ENCODE data around the gene DDX23.

The DDX23 gene

GRCh38 chr12:48831257-48831656 lies 20.7 kb downstream of the DDX23 start:
- no peaks in the 10 kb centered on the region for H3K9me3 ChIP-seq (ENCODE audit: low read depth, low read length)
- no peak overlapping the region for H3K27ac ChIP-seq
- H3K9ac ChIP-seq (ENCODE audit: insufficient read length), result no peak overlapping the region
- no peak overlapping the region for H3K4me3 ChIP-seq
- DNase-seq (ENCODE audit: low read depth, low spot score), result no peak
- no peak for TF ChIP-seq EZH2 (IDR thresholded peaks at IDR 0.05)
- TF ChIP-seq POLR2AphosphoS5 (IDR thresholded peaks at IDR 0.05; ENCODE audit: borderline replicate concordance, low read depth, low read length), result no peak
- no peak for TF ChIP-seq FOXP2 (optimal IDR thresholded peaks at IDR 0.05; ENCODE audit: control extremely low read depth, extremely low read length, insufficient read depth)
- peaks cover 76% of the 10 kb centered on the region for H3K36me3 ChIP-seq (ENCODE audit: insufficient read depth, low read length)

- no peaks in the 10 kb centered on the region for H3K9me3 ChIP-seq (ENCODE audit: low read depth, low read length)
- H3K27ac ChIP-seq, result no peak overlapping the region
- H3K36me3 ChIP-seq (ENCODE audit: insufficient read depth, low read length), result peaks cover 66% of the 10 kb centered on the region
- no peak overlapping the region for H3K9ac ChIP-seq (ENCODE audit: insufficient read length)
- no peak for DNase-seq (ENCODE audit: low read depth, low spot score)
- H3K4me3 ChIP-seq, result no peak overlapping the region
- no peak for TF ChIP-seq FOXP2 (optimal IDR thresholded peaks at IDR 0.05; ENCODE audit: control extremely low read depth, extremely low read length, insufficient read depth)
Measured at GRCh38 chr12:48828841-48829575, 23.0 kb downstream of the DDX23 start.

GRCh38 chr12:48828293-48828692 lies 23.7 kb downstream of the DDX23 start:
- H3K36me3 ChIP-seq (ENCODE audit: insufficient read depth, low read length), result peaks cover 59% of the 10 kb centered on the region
- no peak overlapping the region for H3K4me3 ChIP-seq
- H3K9me3 ChIP-seq (ENCODE audit: low read depth, low read length), result no peaks in the 10 kb centered on the region
- H3K9ac ChIP-seq (ENCODE audit: insufficient read length), result no peak overlapping the region
- no peak overlapping the region for H3K27ac ChIP-seq
- DNase-seq (ENCODE audit: low read depth, low spot score), result no peak
- no peak for TF ChIP-seq POLR2AphosphoS5 (IDR thresholded peaks at IDR 0.05; ENCODE audit: borderline replicate concordance, low read depth, low read length)
- no peak for TF ChIP-seq FOXP2 (optimal IDR thresholded peaks at IDR 0.05; ENCODE audit: control extremely low read depth, extremely low read length, insufficient read depth)
- no peak for TF ChIP-seq EZH2 (IDR thresholded peaks at IDR 0.05)

- TF ChIP-seq FOXP2 (optimal IDR thresholded peaks at IDR 0.05; ENCODE audit: control extremely low read depth, extremely low read length, insufficient read depth) (no peak), POLR2AphosphoS5 (IDR thresholded peaks at IDR 0.05; ENCODE audit: borderline replicate concordance, low read depth, low read length) (no peak), EZH2 (IDR thresholded peaks at IDR 0.05) (no peak)
- Histone ChIP-seq H3K9ac (ENCODE audit: insufficient read length) (no peak overlapping the region), H3K4me3 (no peak overlapping the region), H3K36me3 (ENCODE audit: insufficient read depth, low read length) (peaks cover 52% of the 10 kb centered on the region), H3K27ac (no peak overlapping the region), H3K9me3 (ENCODE audit: low read depth, low read length) (no peaks in the 10 kb centered on the region)
- DNase-seq (ENCODE audit: low read depth, low spot score), result no peak
Measured at GRCh38 chr12:48827513-48828096, 24.4 kb downstream of the DDX23 start.

GRCh38 chr12:48827026-48827425 lies 24.9 kb downstream of the DDX23 start:
- TF ChIP-seq EZH2 (IDR thresholded peaks at IDR 0.05) (no peak), FOXP2 (optimal IDR thresholded peaks at IDR 0.05; ENCODE audit: control extremely low read depth, extremely low read length, insufficient read depth) (no peak), POLR2AphosphoS5 (IDR thresholded peaks at IDR 0.05; ENCODE audit: borderline replicate concordance, low read depth, low read length) (no peak)
- no peak for DNase-seq (ENCODE audit: low read depth, low spot score)
- Histone ChIP-seq H3K4me3 (no peak overlapping the region), H3K36me3 (ENCODE audit: insufficient read depth, low read length) (peaks cover 46% of the 10 kb centered on the region), H3K9me3 (ENCODE audit: low read depth, low read length) (no peaks in the 10 kb centered on the region), H3K27ac (no peak overlapping the region), H3K9ac (ENCODE audit: insufficient read length) (no peak overlapping the region)

GRCh38 chr12:48826209-48826855 lies 25.6 kb downstream of the DDX23 start:
- no peak overlapping the region for H3K27ac ChIP-seq
- TF ChIP-seq FOXP2 (optimal IDR thresholded peaks at IDR 0.05; ENCODE audit: control extremely low read depth, extremely low read length, insufficient read depth) (no peak), POLR2AphosphoS5 (IDR thresholded peaks at IDR 0.05; ENCODE audit: borderline replicate concordance, low read depth, low read length) (no peak), EZH2 (IDR thresholded peaks at IDR 0.05) (no peak)
- H3K36me3 ChIP-seq (ENCODE audit: insufficient read depth, low read length), result peaks cover 39% of the 10 kb centered on the region
- no peak overlapping the region for H3K9ac ChIP-seq (ENCODE audit: insufficient read length)
- H3K9me3 ChIP-seq (ENCODE audit: low read depth, low read length), result no peaks in the 10 kb centered on the region
- no peak overlapping the region for H3K4me3 ChIP-seq
- no peak for DNase-seq (ENCODE audit: low read depth, low spot score)

GRCh38 chr12:48824905-48825304 lies 27.1 kb downstream of the DDX23 start:
- no peak for DNase-seq (ENCODE audit: low read depth, low spot score)
- TF ChIP-seq POLR2AphosphoS5 (IDR thresholded peaks at IDR 0.05; ENCODE audit: borderline replicate concordance, low read depth, low read length) (no peak), EZH2 (IDR thresholded peaks at IDR 0.05) (no peak), FOXP2 (optimal IDR thresholded peaks at IDR 0.05; ENCODE audit: control extremely low read depth, extremely low read length, insufficient read depth) (no peak)
- no peak overlapping the region for H3K9ac ChIP-seq (ENCODE audit: insufficient read length)
- H3K27ac ChIP-seq, result no peak overlapping the region
- H3K9me3 ChIP-seq (ENCODE audit: low read depth, low read length), result no peaks in the 10 kb centered on the region
- H3K36me3 ChIP-seq (ENCODE audit: insufficient read depth, low read length), result peaks cover 25% of the 10 kb centered on the region; the same call in 1 of the 2 replicates
- H3K4me3 ChIP-seq, result no peak overlapping the region

GRCh38 chr12:48824112-48824511 lies 27.9 kb downstream of the DDX23 start:
- Histone ChIP-seq H3K4me3 (no peak overlapping the region), H3K36me3 (ENCODE audit: insufficient read depth, low read length) (peaks cover 17% of the 10 kb centered on the region; the same call in 1 of the 2 replicates), H3K9me3 (ENCODE audit: low read depth, low read length) (no peaks in the 10 kb centered on the region), H3K27ac (no peak overlapping the region), H3K9ac (ENCODE audit: insufficient read length) (no peak overlapping the region)
- TF ChIP-seq EZH2 (IDR thresholded peaks at IDR 0.05) (no peak), POLR2AphosphoS5 (IDR thresholded peaks at IDR 0.05; ENCODE audit: borderline replicate concordance, low read depth, low read length) (no peak), FOXP2 (optimal IDR thresholded peaks at IDR 0.05; ENCODE audit: control extremely low read depth, extremely low read length, insufficient read depth) (no peak)
- no peak for DNase-seq (ENCODE audit: low read depth, low spot score)
